GM12874 (cell line): ENCODE results near the gene RC3H2.

Experiments
- CTCF ChIP-seq: IDR thresholded peaks from 2 replicates; pipeline ENCODE4 v1.5.1; 2011; ENCODE audit warnings: low read depth, mild to moderate bottlenecking, control low read depth, low read length, moderate library complexity; ENCODE audit not compliant: insufficient read depth

Gene RC3H2

GRCh38 chr9:122832194-122832593, 73.0 kb downstream of the RC3H2 start:
- no peak for TF ChIP-seq CTCF

- no peak for TF ChIP-seq CTCF
Measured at GRCh38 chr9:122827761-122828093, 77.4 kb downstream of the RC3H2 start.

DNA sequence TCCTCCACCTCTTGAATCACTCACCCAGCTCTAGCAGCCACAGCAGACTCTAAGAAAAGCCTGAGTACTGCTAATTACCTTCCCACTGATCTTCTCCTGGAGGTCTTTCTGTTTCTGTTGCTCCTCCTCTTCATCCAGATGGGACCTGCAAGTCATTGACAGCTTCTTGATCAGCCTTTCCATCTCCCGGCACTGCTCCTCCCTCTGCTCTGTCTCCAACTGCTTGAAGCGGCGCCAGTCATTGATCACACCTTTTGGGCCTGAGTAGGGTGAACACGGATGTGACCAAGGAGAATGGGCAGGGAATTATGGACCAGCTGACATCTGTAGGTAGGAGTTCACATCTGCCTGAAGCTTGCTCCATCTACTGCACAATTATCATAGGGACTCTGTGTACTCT, 82.2 kb downstream of the RC3H2 start:
- TF ChIP-seq CTCF, result no peak

- no peak for TF ChIP-seq CTCF
Measured at GRCh38 chr9:122822056-122822455, 83.1 kb downstream of the RC3H2 start.

DNA sequence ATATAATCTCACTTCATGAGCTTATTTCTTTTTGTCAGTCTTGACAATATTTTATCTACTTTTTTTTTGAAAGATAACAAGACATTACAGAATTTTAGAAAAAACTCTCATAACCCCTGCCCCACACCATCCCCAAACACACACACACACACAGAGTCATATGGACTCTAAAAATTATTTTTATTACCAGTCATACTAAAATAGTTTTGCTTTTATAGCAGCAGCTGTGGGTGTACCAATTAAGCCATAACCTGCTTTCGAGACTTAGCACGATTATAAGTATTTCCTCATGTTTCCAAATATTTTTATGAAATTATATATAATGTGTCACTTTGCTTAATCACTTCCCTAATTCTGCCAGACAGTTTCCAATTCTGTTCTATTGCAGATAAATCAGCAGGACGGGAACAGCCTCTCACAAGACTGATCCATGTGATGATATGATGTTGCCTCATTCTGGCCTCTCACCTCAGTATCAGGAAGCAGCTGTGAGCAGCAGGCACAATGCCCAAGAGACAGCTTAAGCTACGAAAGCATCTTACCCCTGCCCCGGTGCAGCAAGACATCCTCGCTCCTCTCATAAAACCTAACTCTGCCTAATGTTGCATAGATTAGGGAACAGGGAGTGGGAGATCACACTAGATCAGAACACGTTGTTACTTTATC, 83.7 kb downstream of the RC3H2 start:
- no peak for TF ChIP-seq CTCF

DNA sequence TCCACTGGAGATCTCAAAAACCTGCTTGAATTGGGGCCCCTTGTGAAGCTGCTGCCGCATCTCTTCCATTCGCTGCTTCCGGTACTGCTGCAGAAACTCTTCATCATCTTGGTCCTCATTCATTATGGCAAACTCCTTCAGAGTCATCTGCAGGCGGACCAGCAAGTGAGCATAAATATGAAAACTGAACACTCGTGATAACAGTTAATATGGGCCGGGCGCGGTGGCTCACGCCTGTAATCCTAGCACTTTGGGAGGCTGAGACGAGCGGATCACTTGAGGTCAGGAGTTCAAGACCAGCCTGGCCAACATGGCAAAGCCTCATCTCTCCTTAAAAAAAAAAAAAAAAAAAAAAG, 84.7 kb downstream of the RC3H2 start:
- TF ChIP-seq CTCF, result no peak

GRCh38 chr9:122819791-122820489, 85.2 kb downstream of the RC3H2 start:
- TF ChIP-seq CTCF, result no peak
